Lung (tissue), 12 donors: Measurements from ENCODE around the gene ART5. TPM values are rescaled to one million over a fixed set of nuclear protein-coding genes. Genes with fewer than 3 reads are reported as not detected.

Source experiments
- ATAC-seq: fragments of 200-7000 bp; cut with Tn5 transposase; one replicate; pipeline ENCODE4 v1.9.1; 2020; ENCODE audit warnings: moderate number of reproducible peaks; ENCODE audit not compliant: insufficient read depth, low FRiP score
- DNase-seq, 3 donors: peaks; one replicate each; pipeline ENCODE4 v3.0.0-alpha.2; 2013 to 2017
- H3K27ac ChIP-seq, 2 donors: one replicate each; pipeline ENCODE4 v1.5.1; 2013; ENCODE audit warnings: mild to moderate bottlenecking in 2 of 2, moderate library complexity in 2 of 2, control low read depth in 1 of 2, inconsistent platforms in 1 of 2, low read depth in 1 of 2, low read length in 1 of 2
- H3K27me3 ChIP-seq, 3 donors: one replicate each; pipeline ENCODE4 v1.5.1; 2013; ENCODE audit warnings: low read length in 2 of 3; ENCODE audit not compliant: control insufficient read depth in 3 of 3, insufficient read depth in 3 of 3
- H3K36me3 ChIP-seq, 4 donors: one replicate each; pipeline ENCODE4 v1.5.1; 2013; ENCODE audit warnings: low read length in 4 of 4, mild to moderate bottlenecking in 1 of 4, moderate library complexity in 1 of 4; ENCODE audit not compliant: control insufficient read depth in 4 of 4, insufficient read depth in 4 of 4
- H3K4me1 ChIP-seq, 5 donors: one replicate each; pipeline ENCODE4 v1.5.1; 2013; ENCODE audit warnings: low read length in 5 of 5, mild to moderate bottlenecking in 2 of 5, moderate library complexity in 1 of 5; ENCODE audit not compliant: control insufficient read depth in 5 of 5, insufficient read depth in 5 of 5
- H3K4me3 ChIP-seq: one replicate; pipeline ENCODE4 v1.5.1; 2013; ENCODE audit warnings: mild to moderate bottlenecking, control low read depth, moderate library complexity
- H3K9ac ChIP-seq, 2 donors: one replicate each; pipeline ENCODE4 v1.5.1; 2013; ENCODE audit warnings: low read length in 2 of 2, control low read depth in 1 of 2; ENCODE audit not compliant: insufficient read depth in 1 of 2
- H3K9me3 ChIP-seq, 4 donors: one replicate each; pipeline ENCODE4 v1.5.1; 2013; ENCODE audit warnings: low read length in 3 of 4, mild to moderate bottlenecking in 1 of 4, moderate library complexity in 1 of 4; ENCODE audit not compliant: control insufficient read depth in 4 of 4, insufficient read depth in 3 of 4
- CTCF ChIP-seq: IDR thresholded peaks from 2 replicates; pipeline ENCODE4 v1.5.1; 2012; ENCODE audit warnings: mild to moderate bottlenecking; ENCODE audit errors: control extremely low read depth, extremely low read depth
- WGBS, 2 donors: extraction: QIAGEN DNeasy Blood & Tissue Kit; methylation state at CpG; one replicate each; pipeline ENCODE4 v1.1.7; 2013; 5-methylcytosine and 5-hydroxymethylcytosine counted together
- polyA plus RNA-seq, 2 donors: library from polyadenylated mRNA; stranded (reverse); fragments of 200-250 nt; gene quantifications; one replicate each; pipeline ENCODE4 v1.2.1, GENCODE V29; 2013
- total RNA-seq, 2 donors: library from RNA; depleted of rRNA in 1 of 2; stranded (reverse); fragments of >200 nt in 1 of 2; gene quantifications; one replicate each; pipeline ENCODE4 v1.2.1, GENCODE V29; 2014 to 2021
- donor health status: control.
- donor health status: control.
- donor health status: Bipolar disorder and iron deficiency.
- donor health status: healthy.
- donor health status: DM: yes; HTN: yes; CAD: no.

Gene ART5
- total and polyA plus RNA-seq, 4 donors, result 0.08 to 1.7 (median 0.61) TPM

GRCh38 chr11:3623121-3623520 lies 18.7 kb downstream of the ART5 start:
- Histone ChIP-seq H3K27ac (no peak overlapping the region), H3K4me1 (no peaks in the 10 kb centered on the region), H3K9ac (no peak overlapping the region), H3K4me3 (no peak overlapping the region), H3K36me3 (no peaks in the 10 kb centered on the region), H3K9me3 (no peaks in the 10 kb centered on the region), H3K27me3 (no peaks in the 10 kb centered on the region)
- DNase-seq, result no peak
- no peak for TF ChIP-seq CTCF
- WGBS, 2 donors, result 82% methylated on average over 5 of the region's 5 CpGs
- no peak for ATAC-seq

GRCh38 chr11:3622521-3622920 lies 19.3 kb downstream of the ART5 start:
- Histone ChIP-seq H3K9ac (no peak overlapping the region), H3K9me3 (no peaks in the 10 kb centered on the region), H3K36me3 (no peaks in the 10 kb centered on the region), H3K4me3 (no peak overlapping the region), H3K27ac (no peak overlapping the region), H3K27me3 (no peaks in the 10 kb centered on the region), H3K4me1 (no peaks in the 10 kb centered on the region)
- no peak for TF ChIP-seq CTCF
- DNase-seq, result no peak
- WGBS, 2 donors, result 69 to 81% methylated on average over 4 of the region's 4 CpGs
- ATAC-seq, result no peak

- peaks cover 0 to 6% (median 0%) of the 10 kb centered on the region in 5 donors for H3K4me1 ChIP-seq
- no peak overlapping the region for H3K9ac ChIP-seq
- H3K4me3 ChIP-seq, result no peak overlapping the region
- WGBS, 2 donors, result 86 to 88% methylated on average over 8 of the region's 8 CpGs
- no peak for TF ChIP-seq CTCF
- H3K36me3 ChIP-seq, result no peaks in the 10 kb centered on the region
- no peak for DNase-seq
- no peak overlapping the region for H3K27ac ChIP-seq
- H3K27me3 ChIP-seq, result no peaks in the 10 kb centered on the region
- no peak for ATAC-seq
- no peaks in the 10 kb centered on the region for H3K9me3 ChIP-seq
These were observed 23.8 kb downstream of the ART5 start for GRCh38 chr11:3617990-3618389.

GRCh38 chr11:3616721-3617460 lies 24.9 kb downstream of the ART5 start:
- H3K27ac ChIP-seq, result no peak overlapping the region
- DNase-seq, result peak in 1 of 3 donors; percentile 34
- no peaks in the 10 kb centered on the region for H3K27me3 ChIP-seq
- ATAC-seq, result no peak
- H3K9me3 ChIP-seq, result no peaks in the 10 kb centered on the region
- no peak overlapping the region for H3K9ac ChIP-seq
- TF ChIP-seq CTCF, result no peak
- H3K4me1 ChIP-seq, result peaks cover 0 to 6% (median 0%) of the 10 kb centered on the region in 5 donors
- H3K36me3 ChIP-seq, result no peaks in the 10 kb centered on the region
- WGBS, 2 donors, result 79 to 83% methylated on average over 25 of the region's 25 CpGs
- no peak overlapping the region for H3K4me3 ChIP-seq
